NOMO-1 (cell line): ENCODE results near the gene UBASH3B.

Experiments used
- DNase-seq, 2 experiments: peaks; one replicate each; lab custom pipeline; 2025; ENCODE audit not compliant: unreplicated experiment in 2 of 2; lab: John Stamatoyannopoulos, UW

The UBASH3B gene

GRCh38 chr11:122673701-122674100 lies 18.2 kb downstream of the UBASH3B start:
- DNase-seq = peak in 1 of 2 experiments; percentile 27

GRCh38 chr11:122676638-122677037 lies 21.1 kb downstream of the UBASH3B start:
- no peak for DNase-seq

- no peak for DNase-seq
Observed at GRCh38 chr11:122677256-122677655, 21.7 kb downstream of the UBASH3B start.

GRCh38 chr11:122678406-122678805 lies 22.9 kb downstream of the UBASH3B start:
- no peak for DNase-seq

- no peak for DNase-seq
Observed at GRCh38 chr11:122679466-122679865, 23.9 kb downstream of the UBASH3B start.

GRCh38 chr11:122681070-122681469 lies 25.5 kb downstream of the UBASH3B start:
- no peak for DNase-seq

GRCh38 chr11:122681735-122682134 lies 26.2 kb downstream of the UBASH3B start:
- DNase-seq = no peak

- no peak for DNase-seq
Observed at GRCh38 chr11:122682464-122682863, 26.9 kb downstream of the UBASH3B start.

GRCh38 chr11:122685041-122685440 lies 29.5 kb downstream of the UBASH3B start:
- no peak for DNase-seq

- DNase-seq = no peak
Observed at GRCh38 chr11:122686111-122686510, 30.6 kb downstream of the UBASH3B start.

- no peak for DNase-seq
Observed at GRCh38 chr11:122690384-122690783, 34.9 kb downstream of the UBASH3B start.

GRCh38 chr11:122690801-122691548 lies 35.5 kb downstream of the UBASH3B start:
- DNase-seq = peak; percentile 51 to 83

GRCh38 chr11:122691549-122692150 lies 36.1 kb downstream of the UBASH3B start:
- DNase-seq = no peak

- no peak for DNase-seq
Observed at GRCh38 chr11:122692444-122692843, 36.9 kb downstream of the UBASH3B start.

GRCh38 chr11:122695076-122695615 lies 39.6 kb downstream of the UBASH3B start:
- DNase-seq = no peak

- no peak for DNase-seq
Observed at GRCh38 chr11:122696662-122697061, 41.1 kb downstream of the UBASH3B start.

- peak; percentile 93 to 100 for DNase-seq
Observed at GRCh38 chr11:122697636-122698167, 42.2 kb downstream of the UBASH3B start.

GRCh38 chr11:122698392-122698791 lies 42.9 kb downstream of the UBASH3B start:
- no peak for DNase-seq

GRCh38 chr11:122700666-122701065 lies 45.1 kb downstream of the UBASH3B start:
- DNase-seq = no peak

- no peak for DNase-seq
Observed at GRCh38 chr11:122701143-122701542, 45.6 kb downstream of the UBASH3B start.

GRCh38 chr11:122703541-122704272 lies 48.2 kb downstream of the UBASH3B start:
- no peak for DNase-seq
